BE2C (cell line): ENCODE results near the gene ZNF611.
"Not testable (repeated sequence)": the region's sequence is repeated elsewhere in the genome, so short reads cannot be mapped to it uniquely, and the experiment has no call there.

Experiments
- DNase-seq: peaks from one replicate; pipeline ENCODE4 v3.0.0-alpha.2; 2020
- H3K27me3 ChIP-seq: fragments of 250-450 bp; sonication (Bioruptor Pico); 2 replicates; pipeline ENCODE4 v1.5.1; 2020; ENCODE audit warnings: mild to moderate bottlenecking
- H3K36me3 ChIP-seq: fragments of 250-450 bp; sonication (Bioruptor Pico); 2 replicates; pipeline ENCODE4 v1.5.1; 2020; ENCODE audit warnings: mild to moderate bottlenecking
- H3K4me1 ChIP-seq: fragments of 250-450 bp; sonication (Bioruptor Pico); 2 replicates; pipeline ENCODE4 v1.5.1; 2020
- H3K4me3 ChIP-seq: 2 replicates; pipeline ENCODE4 v1.5.1; 2011; ENCODE audit warnings: low read depth, low read length
- H3K9me3 ChIP-seq: fragments of 250-450 bp; sonication (Bioruptor Pico); 2 replicates; pipeline ENCODE4 v1.5.1; 2020
- TF ChIP-seq, protein P1 (sequence below): IDR thresholded peaks from 2 replicates; pipeline ENCODE4 v1.5.1; 2012; ENCODE audit warnings: mild to moderate bottlenecking, low read depth, low read length

ZNF611 gene

DNA sequence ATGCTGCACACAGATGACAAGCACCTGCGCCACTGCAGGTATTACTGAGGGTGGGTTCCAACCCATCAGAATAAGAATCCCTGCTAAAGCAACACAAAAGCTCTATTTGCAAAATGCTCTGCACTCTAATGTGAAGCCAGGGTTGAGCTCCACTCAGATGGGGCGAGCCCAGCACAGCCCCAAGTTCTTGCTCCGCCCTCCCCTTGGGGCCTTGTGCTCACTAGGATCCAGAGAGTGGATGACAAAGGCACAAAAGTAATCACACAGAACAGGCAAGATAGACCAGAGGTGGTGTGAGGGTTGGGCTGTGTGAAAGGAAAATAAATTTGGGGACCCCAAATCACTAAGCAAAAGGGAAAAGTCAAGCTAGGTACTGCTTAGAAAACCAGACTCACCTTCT lies 8.2 kb upstream of the ZNF611 start:
- H3K9me3 ChIP-seq, result no peaks in the 10 kb centered on the region; the same call in 1 of the 2 replicates
- H3K4me3 ChIP-seq, result no peak overlapping the region
- TF ChIP-seq, protein P1, sequence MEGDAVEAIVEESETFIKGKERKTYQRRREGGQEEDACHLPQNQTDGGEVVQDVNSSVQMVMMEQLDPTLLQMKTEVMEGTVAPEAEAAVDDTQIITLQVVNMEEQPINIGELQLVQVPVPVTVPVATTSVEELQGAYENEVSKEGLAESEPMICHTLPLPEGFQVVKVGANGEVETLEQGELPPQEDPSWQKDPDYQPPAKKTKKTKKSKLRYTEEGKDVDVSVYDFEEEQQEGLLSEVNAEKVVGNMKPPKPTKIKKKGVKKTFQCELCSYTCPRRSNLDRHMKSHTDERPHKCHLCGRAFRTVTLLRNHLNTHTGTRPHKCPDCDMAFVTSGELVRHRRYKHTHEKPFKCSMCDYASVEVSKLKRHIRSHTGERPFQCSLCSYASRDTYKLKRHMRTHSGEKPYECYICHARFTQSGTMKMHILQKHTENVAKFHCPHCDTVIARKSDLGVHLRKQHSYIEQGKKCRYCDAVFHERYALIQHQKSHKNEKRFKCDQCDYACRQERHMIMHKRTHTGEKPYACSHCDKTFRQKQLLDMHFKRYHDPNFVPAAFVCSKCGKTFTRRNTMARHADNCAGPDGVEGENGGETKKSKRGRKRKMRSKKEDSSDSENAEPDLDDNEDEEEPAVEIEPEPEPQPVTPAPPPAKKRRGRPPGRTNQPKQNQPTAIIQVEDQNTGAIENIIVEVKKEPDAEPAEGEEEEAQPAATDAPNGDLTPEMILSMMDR, result no peak
- DNase-seq, result no peak
- no peaks in the 10 kb centered on the region for H3K36me3 ChIP-seq
- H3K27me3 ChIP-seq, result no peaks in the 10 kb centered on the region
- H3K4me1 ChIP-seq, result no peaks in the 10 kb centered on the region

DNA sequence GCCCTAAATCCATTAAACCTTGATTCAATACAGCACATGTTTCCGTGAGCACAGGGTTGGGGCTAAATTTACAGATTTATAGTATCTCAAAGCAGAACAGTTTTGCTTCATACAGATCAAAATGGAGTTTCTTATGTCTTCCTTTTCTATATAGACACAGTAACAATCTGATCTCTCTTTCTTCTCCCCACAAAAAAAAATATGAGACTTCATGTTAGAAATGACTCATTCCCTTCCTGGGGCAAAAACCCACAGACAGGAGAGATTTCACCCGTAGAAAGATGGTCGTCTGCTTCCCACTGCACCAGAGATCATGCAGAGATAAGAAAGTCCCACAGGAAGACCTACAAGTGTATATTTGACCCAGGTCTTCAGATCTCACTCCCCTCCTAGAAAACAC lies 7.7 kb upstream of the ZNF611 start:
- Histone ChIP-seq H3K4me1 (no peaks in the 10 kb centered on the region), H3K9me3 (no peaks in the 10 kb centered on the region; the same call in 1 of the 2 replicates), H3K4me3 (no peak overlapping the region), H3K27me3 (no peaks in the 10 kb centered on the region), H3K36me3 (no peaks in the 10 kb centered on the region)
- TF ChIP-seq, protein P1, result no peak
- DNase-seq, result no peak

DNA sequence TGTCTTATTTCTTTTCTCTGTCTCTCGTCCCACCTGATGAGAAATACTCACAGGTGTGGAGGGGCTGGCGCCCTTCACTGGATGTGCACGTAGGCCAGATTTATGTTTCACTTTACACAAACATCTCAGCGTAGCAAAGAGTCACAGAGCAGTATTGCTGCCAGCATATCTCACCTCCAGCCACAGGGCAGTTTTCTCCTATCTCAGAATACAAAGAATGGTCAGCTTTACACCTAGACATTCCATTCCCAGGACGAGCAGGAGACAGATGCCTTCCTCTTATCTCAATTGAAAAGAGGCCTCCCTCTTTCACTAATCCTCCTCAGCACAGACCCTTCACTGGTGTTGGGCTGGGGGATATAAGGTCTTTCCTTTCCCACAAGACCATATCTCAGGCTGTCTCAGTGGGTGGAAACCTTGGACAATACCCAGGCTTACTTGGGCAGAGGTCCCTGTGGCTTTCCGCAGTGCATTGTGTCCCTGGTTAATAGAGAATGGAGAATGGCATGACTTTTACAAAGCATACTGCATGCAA lies 7.2 kb upstream of the ZNF611 start:
- H3K9me3 ChIP-seq, result no peaks in the 10 kb centered on the region; the same call in 1 of the 2 replicates
- no peaks in the 10 kb centered on the region for H3K27me3 ChIP-seq
- no peak overlapping the region for H3K4me3 ChIP-seq
- TF ChIP-seq, protein P1, result no peak
- H3K36me3 ChIP-seq, result no peaks in the 10 kb centered on the region
- no peaks in the 10 kb centered on the region for H3K4me1 ChIP-seq
- no peak for DNase-seq

DNA sequence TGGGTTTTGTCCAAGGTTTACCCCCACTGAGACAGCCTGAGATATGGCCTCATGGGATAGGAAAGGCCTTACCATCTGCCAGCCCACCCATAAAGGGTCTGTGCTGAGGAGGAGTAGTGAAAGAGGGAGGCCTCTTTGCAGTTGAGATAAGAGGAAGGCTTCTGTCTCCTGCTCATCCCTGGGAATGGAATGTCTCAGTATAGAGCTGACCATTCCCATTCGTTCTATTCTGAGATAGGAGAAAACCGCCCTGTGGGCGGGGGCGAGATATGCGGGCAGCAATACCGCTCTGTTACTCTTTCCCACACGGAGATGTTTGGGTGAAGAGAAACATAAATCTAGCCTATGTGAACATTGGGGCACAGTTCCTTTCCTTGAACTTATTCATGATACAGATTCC lies 6.5 kb upstream of the ZNF611 start:
- not testable (repeated sequence) for H3K4me3 ChIP-seq, DNase-seq, H3K27me3 ChIP-seq

DNA sequence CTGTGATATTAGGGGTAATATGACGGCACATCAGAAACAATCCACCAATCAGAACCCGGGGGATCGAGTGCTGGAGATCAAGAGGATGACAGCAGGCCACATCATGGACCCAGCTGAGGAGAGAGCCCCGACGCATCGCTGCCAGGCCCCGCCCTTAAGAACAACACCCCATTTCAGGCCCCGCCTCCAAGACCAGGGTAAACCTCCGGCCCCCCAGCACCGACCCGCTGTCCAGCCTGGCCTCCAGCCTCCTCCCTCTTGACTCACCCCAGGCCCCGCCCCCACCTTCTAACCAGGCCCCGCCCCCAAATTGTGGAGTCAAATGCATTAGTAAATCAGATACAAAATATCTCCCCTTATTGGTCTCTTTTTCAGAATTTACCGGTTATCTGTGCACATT lies 4.7 kb upstream of the ZNF611 start:
- Histone ChIP-seq H3K27me3 (no peaks in the 10 kb centered on the region), H3K4me1 (no peaks in the 10 kb centered on the region), H3K4me3 (no peak overlapping the region), H3K36me3 (no peaks in the 10 kb centered on the region), H3K9me3 (no peaks in the 10 kb centered on the region; the same call in 1 of the 2 replicates)
- no peak for DNase-seq
- TF ChIP-seq, protein P1, result no peak

More for the DNA sequence above, 6.5 kb upstream of the ZNF611 start:
- H3K9me3 ChIP-seq, H3K4me1 ChIP-seq, H3K36me3 ChIP-seq: not testable (repeated sequence)

DNA sequence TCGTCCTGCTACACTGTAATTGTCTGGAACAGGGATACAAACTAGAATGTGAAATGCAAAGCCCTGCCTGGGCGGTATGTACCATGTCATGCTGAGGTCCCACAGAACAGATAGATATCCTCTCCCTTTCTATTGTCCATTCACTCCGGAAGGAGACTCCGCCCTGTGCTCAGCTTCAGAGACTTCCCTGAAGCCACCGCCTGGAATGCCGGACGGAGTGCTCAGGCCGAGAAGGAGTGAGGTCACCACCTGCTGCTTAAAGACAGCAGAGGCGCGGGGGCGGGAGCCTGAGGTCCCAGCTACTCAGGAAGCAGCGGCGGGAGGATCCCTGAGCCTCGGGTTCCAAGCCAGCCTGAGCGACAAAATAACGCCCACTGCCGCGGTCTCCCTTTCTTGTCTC lies 890 bp upstream of the ZNF611 start:
- Histone ChIP-seq H3K36me3 (no peaks in the 10 kb centered on the region), H3K4me1 (no peaks in the 10 kb centered on the region), H3K9me3 (no peaks in the 10 kb centered on the region), H3K27me3 (no peaks in the 10 kb centered on the region), H3K4me3 (no peak overlapping the region)
- no peak for DNase-seq
- TF ChIP-seq, protein P1, result no peak
